HG02571 (cell line): ENCODE data around the gene SLC51B.
"Not testable (repeated sequence)": the region's sequence is repeated elsewhere in the genome, so short reads cannot be mapped to it uniquely, and the experiment has no call there.

Experiments used
- ATAC-seq: cut with Tn5 transposase; IDR thresholded peaks from one replicate; pipeline ENCODE4 v1.9.1; 2021; ENCODE audit warnings: mild to moderate bottlenecking, moderate library complexity; ENCODE audit not compliant: unreplicated experiment

SLC51B gene

GRCh38 chr15:65044724-65045481 lies at the start of gene SLC51B:
Gene SLC51B, plus strand, starts transcription at chr15:65045387. Its CDS starts 4,618 bp downstream, at chr15:65050005.
- ATAC-seq, result no peak

- ATAC-seq, result no peak
These were observed 48.1 kb upstream of the SLC51B start for GRCh38 chr15:64997066-64997465.

- no peak for ATAC-seq
These were observed 47.3 kb upstream of the SLC51B start for GRCh38 chr15:64997745-64998375.

GRCh38 chr15:65004993-65005392 lies 40.2 kb upstream of the SLC51B start:
- ATAC-seq, result no peak

- no peak for ATAC-seq
These were observed 38.3 kb upstream of the SLC51B start for GRCh38 chr15:65006876-65007275.

- ATAC-seq, result no peak
These were observed 36.2 kb upstream of the SLC51B start for GRCh38 chr15:65008983-65009382.

GRCh38 chr15:65011198-65011597 lies 34.0 kb upstream of the SLC51B start:
- not testable (repeated sequence) for ATAC-seq

GRCh38 chr15:65020419-65020818 lies 24.8 kb upstream of the SLC51B start:
- ATAC-seq, result no peak

GRCh38 chr15:65021488-65021887 lies 23.7 kb upstream of the SLC51B start:
- ATAC-seq, result no peak

GRCh38 chr15:65026756-65027155 lies 18.4 kb upstream of the SLC51B start:
- no peak for ATAC-seq

- ATAC-seq, result no peak
These were observed 17.6 kb upstream of the SLC51B start for GRCh38 chr15:65027593-65027992.

- no peak for ATAC-seq
These were observed 16.8 kb upstream of the SLC51B start for GRCh38 chr15:65028338-65028737.

- peak; percentile 55 for ATAC-seq
These were observed 16.1 kb upstream of the SLC51B start, which contains the start of gene MTFMT for GRCh38 chr15:65028921-65029735. Gene MTFMT, minus strand, starts transcription at chr15:65029639. Its CDS starts 26 bp downstream, at chr15:65029613.

GRCh38 chr15:65029736-65030208 lies 15.4 kb upstream of the SLC51B start:
- ATAC-seq, result no peak

GRCh38 chr15:65032801-65033537 lies 12.2 kb upstream of the SLC51B start:
- ATAC-seq, result no peak

GRCh38 chr15:65033659-65034269 lies 11.4 kb upstream of the SLC51B start:
- no peak for ATAC-seq

GRCh38 chr15:65034719-65035118 lies 10.5 kb upstream of the SLC51B start:
- ATAC-seq, result no peak

GRCh38 chr15:65037309-65037708 lies 7.9 kb upstream of the SLC51B start:
- no peak for ATAC-seq

- ATAC-seq, result no peak
These were observed 6.8 kb upstream of the SLC51B start for GRCh38 chr15:65038428-65038827.

GRCh38 chr15:65038836-65039235 lies 6.4 kb upstream of the SLC51B start:
- ATAC-seq, result no peak
